ENCODE data around the gene CNTN1. TPM values are rescaled to one million over a fixed set of nuclear protein-coding genes. Genes with fewer than 3 reads are reported as not detected.

Gene CNTN1
- total and polyA plus RNA-seq, 9 of the 15 experiments (the other 6 are each of a cell fraction or from before 2014, with no cell fraction given): 0.16 TPM; not detected in 8

GRCh38 chr12:40697566-40698259 lies 5.5 kb downstream of the CNTN1 start:
- WGBS (ENCODE audit: insufficient coverage, low coverage, missing lambda C conversion rate): 2% methylated on average over 5 of the region's 6 CpGs
- FAIRE-seq: no peak
- Histone ChIP-seq H3K4me2 (ENCODE audit: insufficient read depth, low read length) (no peak overlapping the region), H3K79me2 (ENCODE audit: control insufficient read depth, insufficient read depth, low read length) (no peaks in the 10 kb centered on the region), H3K9me3 (replicated peaks; ENCODE audit: control insufficient read depth, insufficient read depth, low read depth, low read length) (no peaks in the 10 kb centered on the region), H2AFZ (ENCODE audit: low read depth, low read length) (no peak overlapping the region), H3K4me1 (replicated peaks in 1 of 2; ENCODE audit: control insufficient read depth in 2 of 2, insufficient read depth in 2 of 2, low read length in 2 of 2) (no peaks in the 10 kb centered on the region), H3K9ac (ENCODE audit: insufficient read depth in 1 of 2, low read depth in 2 of 2, low read length in 2 of 2) (no peak overlapping the region), H3K27me3 (ENCODE audit: control insufficient read depth in 2 of 2, insufficient read depth in 2 of 2, low read length in 2 of 2) (no peaks in the 10 kb centered on the region), H3K9me1 (ENCODE audit: control insufficient read depth, insufficient read depth, low read length) (no peaks in the 10 kb centered on the region), H4K20me1 (replicated peaks; ENCODE audit: control insufficient read depth, insufficient read depth, low read length) (no peaks in the 10 kb centered on the region), H3K27ac (ENCODE audit: extremely low read depth, low read depth, low read length) (no peak overlapping the region), H3K4me3 (no peak overlapping the region), H3K36me3 (ENCODE audit: control insufficient read depth, insufficient read depth, low read length) (no peaks in the 10 kb centered on the region)
- ChIA-PET POLR2A (no interaction called here), CTCF (ENCODE audit: low intra/inter-chr PET ratio) (no interaction called here)
- intact Hi-C loops (cut with micrococcal nuclease): no loop called here
- no peak for DNase-seq (ENCODE audit: extremely low read depth in 1 of 4, low spot score in 3 of 4)
- in situ Hi-C loops (cut with MboI): no loop called here
- TF ChIP-seq BHLHE40 (IDR thresholded peaks at IDR 0.05; ENCODE audit: low read length) (no peak), SAFB2 (IDR thresholded peaks at IDR 0.05; ENCODE audit: borderline replicate concordance, low read depth, low read length, severe bottlenecking) (no peak), ZNF133 (CRISPR knock-in tag; IDR thresholded peaks at IDR 0.05) (no peak), ZNF316 (IDR thresholded peaks at IDR 0.05) (no peak), ID3 (CRISPR knock-in tag; IDR thresholded peaks at IDR 0.05) (no peak), ID3 (tag; IDR thresholded peaks at IDR 0.05) (no peak)
- no peak for ATAC-seq
- BruUV-seq (replicated peaks): no TSS peak

- ChIA-PET CTCF (ENCODE audit: low intra/inter-chr PET ratio) (no interaction called here), POLR2A (no interaction called here)
- no peak for TF ChIP-seq ZNF764 (CRISPR knock-in tag; IDR thresholded peaks at IDR 0.05; ENCODE audit: low read depth)
- TF ChIP-seq FOXM1 (IDR thresholded peaks at IDR 0.05; ENCODE audit: low read depth): no peak
- no peak for TF ChIP-seq FOXM1 (CRISPR knock-in tag; IDR thresholded peaks at IDR 0.05; ENCODE audit: low read depth)
- TF ChIP-seq SRSF1 (IDR thresholded peaks at IDR 0.05; ENCODE audit: low read depth, low read length): no peak
- no peak for TF ChIP-seq KDM1A (IDR thresholded peaks at IDR 0.05)
- TF ChIP-seq XRCC4 (IDR thresholded peaks at IDR 0.05; ENCODE audit: extremely low read depth, insufficient read depth, insufficient read length): no peak
- TF ChIP-seq TAL1 (IDR thresholded peaks at IDR 0.05): no peak
- no peak for TF ChIP-seq ETV5 (CRISPR knock-in tag; IDR thresholded peaks at IDR 0.05; ENCODE audit: low read depth)
- intact Hi-C loops (cut with micrococcal nuclease) (no loop called here), in situ Hi-C loops (cut with MboI) (no loop called here)
- no peak for ATAC-seq
- no peak overlapping the region for H3K4me3 ChIP-seq
- FAIRE-seq: no peak
- no peaks in the 10 kb centered on the region for H3K4me1 ChIP-seq (replicated peaks in 1 of 2; ENCODE audit: control insufficient read depth in 2 of 2, insufficient read depth in 2 of 2, low read length in 2 of 2)
- no peak overlapping the region for H3K27ac ChIP-seq (ENCODE audit: extremely low read depth, low read depth, low read length)
- no peak for DNase-seq (ENCODE audit: extremely low read depth in 1 of 4, low spot score in 3 of 4)
- whole genome bisulfite sequencing (ENCODE audit: insufficient coverage, low coverage, missing lambda C conversion rate): 2% methylated on average over 4 of the region's 4 CpGs
- H3K4me2 ChIP-seq (ENCODE audit: insufficient read depth, low read length): no peak overlapping the region
- BruUV-seq (replicated peaks): no TSS peak
- no peaks in the 10 kb centered on the region for H4K20me1 ChIP-seq (replicated peaks; ENCODE audit: control insufficient read depth, insufficient read depth, low read length)
- H3K9ac ChIP-seq (ENCODE audit: insufficient read depth in 1 of 2, low read depth in 2 of 2, low read length in 2 of 2): no peak overlapping the region
- no peaks in the 10 kb centered on the region for H3K27me3 ChIP-seq (ENCODE audit: control insufficient read depth in 2 of 2, insufficient read depth in 2 of 2, low read length in 2 of 2)
- H3K79me2 ChIP-seq (ENCODE audit: control insufficient read depth, insufficient read depth, low read length): no peaks in the 10 kb centered on the region
- no peaks in the 10 kb centered on the region for H3K9me1 ChIP-seq (ENCODE audit: control insufficient read depth, insufficient read depth, low read length)
- no peaks in the 10 kb centered on the region for H3K9me3 ChIP-seq (replicated peaks; ENCODE audit: control insufficient read depth, insufficient read depth, low read depth, low read length)
- H3K36me3 ChIP-seq (ENCODE audit: control insufficient read depth, insufficient read depth, low read length): no peaks in the 10 kb centered on the region
- no peak overlapping the region for H2AFZ ChIP-seq (ENCODE audit: low read depth, low read length)
Measured at GRCh38 chr12:40701756-40702155, 9.5 kb downstream of the CNTN1 start.
